Lower leg skin (tissue), 4 donors: Measurements from ENCODE around the gene SPTB. TPM values are rescaled to one million over a fixed set of nuclear protein-coding genes. Genes with fewer than 3 reads are reported as not detected.

Experiments used
- DNase-seq, 2 donors: peaks; one replicate each; pipeline ENCODE4 v3.0.0-alpha.2; 2019; ENCODE audit warnings: low spot score in 2 of 2
- H3K4me3 ChIP-seq: fragments of 200-600 bp; sonication (generic); 2 replicates; pipeline ENCODE4 v1.5.1; 2017; ENCODE audit warnings: mild to moderate bottlenecking, low read depth; ENCODE audit not compliant: poor library complexity, severe bottlenecking
- CTCF ChIP-seq, 3 donors: fragments of 450-650 bp; IDR thresholded peaks; one replicate each; pipeline ENCODE4 v1.5.1; 2016; ENCODE audit warnings: antibody characterized with exemption in 3 of 3, mild to moderate bottlenecking in 3 of 3, moderate library complexity in 2 of 3
- POLR2A ChIP-seq, 2 donors: fragments of 450-650 bp; IDR thresholded peaks; one replicate each; pipeline ENCODE4 v1.6.1; 2016 to 2017; ENCODE audit warnings: antibody characterized with exemption in 2 of 2, mild to moderate bottlenecking in 1 of 2, moderate library complexity in 1 of 2
- WGBS, 2 donors: methylation state at CpG; one replicate each; pipeline ENCODE4 v1.1.5; 2018; 5-methylcytosine and 5-hydroxymethylcytosine counted together
- intact Hi-C: fragments of 100-400 bp; cut with DNase I; formaldehyde crosslinking; loops from one replicate; pipeline ENCODE4 v1.15.0; 2023; ENCODE audit warnings: low total_unique reads
- total RNA-seq, 4 donors: library from RNA; depleted of rRNA; stranded (reverse); fragments of >200 nt; gene quantifications; one replicate each; pipeline ENCODE4 v1.1.0, GENCODE V29; 2016

SPTB gene
- total RNA-seq, 4 donors from 2014 or later: 0.34 to 1.3 (median 0.92) TPM

GRCh38 chr14:64826845-64827244, 52.9 kb downstream of the SPTB start:
- intact Hi-C loops: loop anchor here (10.0 kb wide), 2 partner anchors 68 to 148 kb away; partner anchors contain the start of gene RAB15
- WGBS, 2 donors: 83 to 95% methylated on average over 6 of the region's 6 CpGs
- no peak for TF ChIP-seq POLR2A (IDR thresholded peaks at IDR 0.05)
- no peak for TF ChIP-seq CTCF (IDR thresholded peaks at IDR 0.05)
- DNase-seq: peak in 1 of 2 donors; percentile 50
- H3K4me3 ChIP-seq: no peak overlapping the region

- WGBS, 2 donors: 89 to 94% methylated on average over 4 of the region's 4 CpGs
- no peak overlapping the region for H3K4me3 ChIP-seq
- no peak for TF ChIP-seq CTCF (IDR thresholded peaks at IDR 0.05)
- no peak for TF ChIP-seq POLR2A (IDR thresholded peaks at IDR 0.05)
- DNase-seq: no peak
- intact Hi-C loops: loop anchor here (10.0 kb wide), 2 partner anchors 68 to 148 kb away; partner anchors contain the start of gene RAB15
Observed at GRCh38 chr14:64826333-64826732, 53.4 kb downstream of the SPTB start.

- WGBS, 2 donors: 72 to 76% methylated on average over 10 of the region's 10 CpGs
- TF ChIP-seq CTCF (IDR thresholded peaks at IDR 0.05): no peak
- TF ChIP-seq POLR2A (IDR thresholded peaks at IDR 0.05): no peak
- DNase-seq: peak in 1 of 2 donors; percentile 76
- intact Hi-C loops: loop anchor here (10.0 kb wide), 2 partner anchors 69 to 149 kb away; partner anchors contain the start of gene RAB15
- no peak overlapping the region for H3K4me3 ChIP-seq
Observed at GRCh38 chr14:64825509-64825908, 54.2 kb downstream of the SPTB start.

GRCh38 chr14:64825006-64825405, 54.7 kb downstream of the SPTB start:
- intact Hi-C loops: loop anchor here (10.0 kb wide), 2 partner anchors 70 to 150 kb away; partner anchors contain the start of gene RAB15
- peak in 1 of 2 donors; percentile 60 for DNase-seq
- TF ChIP-seq POLR2A (IDR thresholded peaks at IDR 0.05): no peak
- TF ChIP-seq CTCF (IDR thresholded peaks at IDR 0.05): no peak
- 88 to 90% methylated on average over 4 of the region's 4 CpGs for WGBS, 2 donors
- H3K4me3 ChIP-seq: no peak overlapping the region

GRCh38 chr14:64824471-64824870, 55.2 kb downstream of the SPTB start:
- DNase-seq: peak in 1 of 2 donors; percentile 34
- H3K4me3 ChIP-seq: no peak overlapping the region
- intact Hi-C loops: loop anchor here (10.0 kb wide), 2 partner anchors 70 to 150 kb away; partner anchors contain the start of gene RAB15
- no peak for TF ChIP-seq POLR2A (IDR thresholded peaks at IDR 0.05)
- no peak for TF ChIP-seq CTCF (IDR thresholded peaks at IDR 0.05)
- 82 to 83% methylated on average over 3 of the region's 3 CpGs for WGBS, 2 donors
